ENCODE data around the gene SERGEF.

SERGEF gene

DNA sequence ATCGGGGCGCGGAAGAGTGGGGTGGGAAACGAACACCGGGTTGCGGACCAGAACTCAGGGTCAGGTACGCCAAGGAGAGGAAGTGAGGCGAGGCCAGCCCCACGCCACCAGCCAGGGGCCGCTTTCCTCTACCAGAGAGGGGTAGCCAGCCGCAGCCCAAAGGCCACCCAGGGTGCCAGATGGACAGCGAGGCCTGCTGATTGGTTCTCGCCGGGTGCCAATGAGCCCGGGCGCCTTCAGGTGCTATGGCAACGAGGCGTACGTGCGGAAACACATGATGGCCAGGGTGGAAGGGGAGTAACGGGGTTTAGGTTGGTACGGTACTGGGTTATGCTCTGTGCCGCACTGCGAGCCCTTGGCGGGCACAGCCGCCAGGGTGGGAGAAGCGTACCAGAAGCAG lies 128.9 kb downstream of the SERGEF start:
- H3K27me3 ChIP-seq, result no peaks in the 10 kb centered on the region
- TF ChIP-seq, protein P1, sequence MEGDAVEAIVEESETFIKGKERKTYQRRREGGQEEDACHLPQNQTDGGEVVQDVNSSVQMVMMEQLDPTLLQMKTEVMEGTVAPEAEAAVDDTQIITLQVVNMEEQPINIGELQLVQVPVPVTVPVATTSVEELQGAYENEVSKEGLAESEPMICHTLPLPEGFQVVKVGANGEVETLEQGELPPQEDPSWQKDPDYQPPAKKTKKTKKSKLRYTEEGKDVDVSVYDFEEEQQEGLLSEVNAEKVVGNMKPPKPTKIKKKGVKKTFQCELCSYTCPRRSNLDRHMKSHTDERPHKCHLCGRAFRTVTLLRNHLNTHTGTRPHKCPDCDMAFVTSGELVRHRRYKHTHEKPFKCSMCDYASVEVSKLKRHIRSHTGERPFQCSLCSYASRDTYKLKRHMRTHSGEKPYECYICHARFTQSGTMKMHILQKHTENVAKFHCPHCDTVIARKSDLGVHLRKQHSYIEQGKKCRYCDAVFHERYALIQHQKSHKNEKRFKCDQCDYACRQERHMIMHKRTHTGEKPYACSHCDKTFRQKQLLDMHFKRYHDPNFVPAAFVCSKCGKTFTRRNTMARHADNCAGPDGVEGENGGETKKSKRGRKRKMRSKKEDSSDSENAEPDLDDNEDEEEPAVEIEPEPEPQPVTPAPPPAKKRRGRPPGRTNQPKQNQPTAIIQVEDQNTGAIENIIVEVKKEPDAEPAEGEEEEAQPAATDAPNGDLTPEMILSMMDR (IDR thresholded peaks at IDR 0.05), result no peak
- H3K27ac ChIP-seq, result no peak overlapping the region
- H3K36me3 ChIP-seq, result no peaks in the 10 kb centered on the region
- no peaks in the 10 kb centered on the region for H3K4me1 ChIP-seq (ENCODE audit: control insufficient read depth in 1 of 2, insufficient read depth in 1 of 2, low read depth in 1 of 2, low read length in 1 of 2)
- H3K4me3 ChIP-seq (ENCODE audit: low read depth in 1 of 2, low read length in 1 of 2), result no peak overlapping the region
- H3K9me3 ChIP-seq, result no peaks in the 10 kb centered on the region

DNA sequence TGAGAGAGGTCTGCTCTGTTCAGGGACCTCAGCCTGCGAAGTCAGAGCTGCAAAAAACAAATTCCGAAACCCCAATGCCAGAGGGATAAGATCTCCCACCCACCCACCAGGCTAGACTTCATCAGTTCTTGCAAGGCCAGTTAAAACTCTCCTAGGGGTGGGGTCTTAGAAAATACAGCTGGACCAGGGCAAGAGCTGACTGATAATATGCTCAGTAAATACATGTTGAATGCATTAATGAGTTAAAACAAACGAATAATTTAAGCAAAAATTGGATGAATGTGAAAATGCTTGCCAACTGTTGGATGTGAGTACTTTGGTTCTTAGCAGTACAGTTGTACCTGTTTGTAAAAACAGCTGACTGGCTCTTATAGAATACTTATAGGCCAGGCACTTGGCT lies 129.8 kb downstream of the SERGEF start:
- TF ChIP-seq, protein P1 (IDR thresholded peaks at IDR 0.05), result no peak
- Histone ChIP-seq H3K4me3 (ENCODE audit: low read depth in 1 of 2, low read length in 1 of 2) (no peak overlapping the region), H3K27me3 (no peaks in the 10 kb centered on the region), H3K36me3 (no peaks in the 10 kb centered on the region), H3K27ac (no peak overlapping the region), H3K9me3 (no peaks in the 10 kb centered on the region), H3K4me1 (ENCODE audit: control insufficient read depth in 1 of 2, insufficient read depth in 1 of 2, low read depth in 1 of 2, low read length in 1 of 2) (no peaks in the 10 kb centered on the region)

DNA sequence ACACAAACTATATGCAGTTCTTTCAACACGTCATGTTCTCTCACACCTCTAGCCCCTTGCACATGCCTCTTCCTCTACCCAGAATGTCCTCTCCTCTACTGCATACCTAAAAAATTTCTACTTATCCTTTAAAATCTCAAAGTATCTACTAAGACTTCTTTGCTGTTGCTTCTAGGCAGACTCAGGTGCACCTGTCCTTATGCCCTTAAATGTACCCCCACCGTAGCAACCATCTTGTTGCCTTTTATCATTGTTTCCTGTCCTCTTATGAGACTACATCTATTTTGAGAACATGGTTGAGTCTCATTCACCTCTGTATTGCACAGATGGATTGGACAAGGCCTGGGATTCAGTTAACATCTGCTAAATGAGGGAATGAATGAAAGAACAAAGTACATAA lies 134.1 kb downstream of the SERGEF start:
- H3K36me3 ChIP-seq, result no peaks in the 10 kb centered on the region
- TF ChIP-seq, protein P1 (IDR thresholded peaks at IDR 0.05), result no peak

DNA sequence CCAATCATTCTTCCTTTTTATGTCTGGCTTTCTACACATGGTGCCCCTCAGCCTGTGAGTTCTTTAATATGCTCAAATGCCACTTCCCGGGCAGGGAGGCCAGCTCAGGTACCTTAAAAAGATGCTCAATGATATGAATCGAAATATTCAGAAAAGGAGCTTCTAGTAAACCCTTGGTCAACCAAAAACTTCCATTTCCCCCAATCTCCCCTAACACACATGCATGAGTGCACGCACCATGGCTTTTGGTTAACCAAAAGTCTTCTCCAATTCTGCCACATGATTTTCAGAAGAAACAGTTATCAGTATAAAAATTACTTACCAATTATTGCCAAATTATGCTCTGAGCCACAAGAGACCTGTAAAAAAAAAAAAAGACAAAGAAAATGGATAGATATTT lies 135.0 kb downstream of the SERGEF start:
- H3K36me3 ChIP-seq, result no peaks in the 10 kb centered on the region
- no peak overlapping the region for H3K27ac ChIP-seq
- H3K9me3 ChIP-seq, result no peaks in the 10 kb centered on the region
- no peak overlapping the region for H3K4me3 ChIP-seq (ENCODE audit: low read depth in 1 of 2, low read length in 1 of 2)
- H3K27me3 ChIP-seq, result no peaks in the 10 kb centered on the region
- TF ChIP-seq, protein P1 (IDR thresholded peaks at IDR 0.05), result no peak
- no peaks in the 10 kb centered on the region for H3K4me1 ChIP-seq (ENCODE audit: control insufficient read depth in 1 of 2, insufficient read depth in 1 of 2, low read depth in 1 of 2, low read length in 1 of 2)

More for the DNA sequence above, 134.1 kb downstream of the SERGEF start:
- no peak overlapping the region for H3K27ac ChIP-seq
- no peaks in the 10 kb centered on the region for H3K27me3 ChIP-seq
- H3K9me3 ChIP-seq, result no peaks in the 10 kb centered on the region
- no peaks in the 10 kb centered on the region for H3K4me1 ChIP-seq (ENCODE audit: control insufficient read depth in 1 of 2, insufficient read depth in 1 of 2, low read depth in 1 of 2, low read length in 1 of 2)
- no peak overlapping the region for H3K4me3 ChIP-seq (ENCODE audit: low read depth in 1 of 2, low read length in 1 of 2)

DNA sequence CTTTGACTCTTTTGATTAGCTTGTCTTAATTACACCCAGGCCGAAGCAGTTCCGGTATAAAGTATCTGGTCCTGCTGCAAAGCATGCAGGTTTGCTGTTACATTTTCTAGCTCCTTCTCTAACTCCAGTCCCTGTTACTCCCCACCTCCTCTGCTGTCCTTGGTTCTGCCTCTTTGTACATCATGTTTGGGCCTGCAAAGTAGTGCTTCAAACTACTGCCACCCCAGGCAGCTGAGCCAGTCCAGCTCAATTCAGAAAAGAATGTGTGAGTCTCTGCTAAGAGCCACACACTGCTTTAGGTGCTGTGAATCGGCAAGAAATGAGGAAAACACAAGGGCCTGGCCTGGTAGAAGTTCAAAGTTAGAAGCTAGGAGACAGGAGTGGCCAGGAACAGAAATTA lies 136.0 kb downstream of the SERGEF start:
- H3K36me3 ChIP-seq, result no peaks in the 10 kb centered on the region
- no peaks in the 10 kb centered on the region for H3K4me1 ChIP-seq (ENCODE audit: control insufficient read depth in 1 of 2, insufficient read depth in 1 of 2, low read depth in 1 of 2, low read length in 1 of 2)
- TF ChIP-seq, protein P1 (IDR thresholded peaks at IDR 0.05), result no peak
- H3K4me3 ChIP-seq (ENCODE audit: low read depth in 1 of 2, low read length in 1 of 2), result no peak overlapping the region
- no peaks in the 10 kb centered on the region for H3K27me3 ChIP-seq
- no peaks in the 10 kb centered on the region for H3K9me3 ChIP-seq
- no peak overlapping the region for H3K27ac ChIP-seq

DNA sequence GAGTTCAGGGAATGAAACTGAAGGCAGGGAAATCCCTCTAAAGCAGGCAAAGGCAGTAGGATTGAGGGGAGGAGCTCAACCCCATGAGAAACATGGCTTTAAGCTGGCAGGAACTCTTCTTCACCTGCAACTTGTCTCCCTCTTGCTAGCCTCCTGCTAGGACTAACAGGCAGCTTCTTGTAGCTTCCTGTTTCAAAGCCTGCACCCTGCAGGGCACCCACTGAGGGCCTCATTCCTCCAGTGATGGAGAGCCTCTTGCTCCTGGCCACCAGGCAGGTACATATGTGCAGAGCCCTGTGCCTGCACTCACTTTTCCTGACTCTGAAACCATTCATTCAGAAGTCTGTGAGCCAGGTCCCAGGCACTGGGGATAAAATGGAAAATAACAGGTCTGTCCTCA lies 137.0 kb downstream of the SERGEF start:
- TF ChIP-seq, protein P1 (IDR thresholded peaks at IDR 0.05), result no peak
- H3K4me1 ChIP-seq (ENCODE audit: control insufficient read depth in 1 of 2, insufficient read depth in 1 of 2, low read depth in 1 of 2, low read length in 1 of 2), result no peaks in the 10 kb centered on the region
- H3K9me3 ChIP-seq, result no peaks in the 10 kb centered on the region

More for the DNA sequence above, 137.0 kb downstream of the SERGEF start:
- H3K36me3 ChIP-seq, result no peaks in the 10 kb centered on the region
- H3K27ac ChIP-seq, result no peak overlapping the region
- H3K27me3 ChIP-seq, result no peaks in the 10 kb centered on the region
- H3K4me3 ChIP-seq (ENCODE audit: low read depth in 1 of 2, low read length in 1 of 2), result no peak overlapping the region
